Measurements from ENCODE around the gene TMEM121B. TPM values are rescaled to one million over a fixed set of nuclear protein-coding genes. Genes with fewer than 3 reads are reported as not detected.
"Not testable (repeated sequence)": the region's sequence is repeated elsewhere in the genome, so short reads cannot be mapped to it uniquely, and the experiment has no call there.

Gene TMEM121B
- total RNA-seq, 1 experiment from 2014 or later, result not detected

GRCh38 chr22:17152340-17152739 is 31.2 kb upstream of the TMEM121B start:
- peaks cover 27% of the 10 kb centered on the region for H3K36me3 Mint-ChIP-seq (ENCODE audit: insufficient read depth, unreplicated experiment)
- intact Hi-C loops (cut with micrococcal nuclease), result no loop called here
- H3K27me3 Mint-ChIP-seq (ENCODE audit: insufficient read depth, unreplicated experiment), result no peaks in the 10 kb centered on the region
- no peaks in the 10 kb centered on the region for H3K9me3 Mint-ChIP-seq (ENCODE audit: unreplicated experiment)
- CTCF ChIA-PET, result interaction anchor here (1.1 kb wide), 1 partner anchor 19 kb away, joined by 4 read pairs; no protein-coding TSS in a partner anchor
- no TSS peak for BruUV-seq (replicated peaks)
- H3K4me1 Mint-ChIP-seq (ENCODE audit: insufficient read depth, unreplicated experiment), result peaks cover 26% of the 10 kb centered on the region
- TF ChIP-seq CTCF (IDR thresholded peaks at IDR 0.05; ENCODE audit: unreplicated experiment), result no peak
- POLR2A ChIA-PET, result no interaction called here
- no peak overlapping the region for H3K27ac Mint-ChIP-seq (ENCODE audit: low read depth, unreplicated experiment)
- DNase-seq (ENCODE audit: unreplicated experiment), result peak; percentile 25
- no peak overlapping the region for H3K4me3 Mint-ChIP-seq (ENCODE audit: unreplicated experiment)

- no peak overlapping the region for H3K4me3 Mint-ChIP-seq (ENCODE audit: unreplicated experiment)
- no peak overlapping the region for H3K27ac Mint-ChIP-seq (ENCODE audit: low read depth, unreplicated experiment)
- no peaks in the 10 kb centered on the region for H3K9me3 Mint-ChIP-seq (ENCODE audit: unreplicated experiment)
- no peak for DNase-seq (ENCODE audit: unreplicated experiment)
- no peaks in the 10 kb centered on the region for H3K27me3 Mint-ChIP-seq (ENCODE audit: insufficient read depth, unreplicated experiment)
- ChIA-PET POLR2A (no interaction called here), CTCF (interaction anchor here (1.8 to 3.1 kb wide), 2 partner anchors 9 to 23 kb away, joined by 6 to 16 read pairs; no protein-coding TSS in a partner anchor)
- BruUV-seq (replicated peaks), result no TSS peak
- no peak for TF ChIP-seq CTCF (IDR thresholded peaks at IDR 0.05; ENCODE audit: unreplicated experiment)
- H3K4me1 Mint-ChIP-seq (ENCODE audit: insufficient read depth, unreplicated experiment), result peaks cover 13% of the 10 kb centered on the region
- H3K36me3 Mint-ChIP-seq (ENCODE audit: insufficient read depth, unreplicated experiment), result peaks cover 40% of the 10 kb centered on the region
- intact Hi-C loops (cut with micrococcal nuclease), result no loop called here
Observed at GRCh38 chr22:17149076-17149815, 28.1 kb upstream of the TMEM121B start.

DNA sequence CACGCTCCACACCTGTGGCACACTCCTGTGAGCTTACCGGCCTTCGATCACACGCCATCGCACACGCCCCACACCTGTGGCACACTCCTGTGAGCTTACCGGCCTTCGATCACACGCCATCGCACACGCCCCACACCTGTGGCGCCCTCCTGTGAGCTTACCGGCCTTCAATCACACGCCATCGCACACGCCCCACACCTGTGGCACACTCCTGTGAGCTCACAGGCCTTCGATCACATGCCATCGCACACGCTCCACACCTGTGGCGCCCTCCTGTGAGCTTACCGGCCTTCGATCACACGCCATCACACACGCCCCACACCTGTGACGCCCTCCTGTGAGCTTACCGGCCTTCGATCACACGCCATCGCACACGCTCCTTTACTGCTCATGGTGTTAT is 26.3 kb upstream of the TMEM121B start:
- H3K27me3 Mint-ChIP-seq (ENCODE audit: insufficient read depth, unreplicated experiment), result not testable (repeated sequence)

DNA sequence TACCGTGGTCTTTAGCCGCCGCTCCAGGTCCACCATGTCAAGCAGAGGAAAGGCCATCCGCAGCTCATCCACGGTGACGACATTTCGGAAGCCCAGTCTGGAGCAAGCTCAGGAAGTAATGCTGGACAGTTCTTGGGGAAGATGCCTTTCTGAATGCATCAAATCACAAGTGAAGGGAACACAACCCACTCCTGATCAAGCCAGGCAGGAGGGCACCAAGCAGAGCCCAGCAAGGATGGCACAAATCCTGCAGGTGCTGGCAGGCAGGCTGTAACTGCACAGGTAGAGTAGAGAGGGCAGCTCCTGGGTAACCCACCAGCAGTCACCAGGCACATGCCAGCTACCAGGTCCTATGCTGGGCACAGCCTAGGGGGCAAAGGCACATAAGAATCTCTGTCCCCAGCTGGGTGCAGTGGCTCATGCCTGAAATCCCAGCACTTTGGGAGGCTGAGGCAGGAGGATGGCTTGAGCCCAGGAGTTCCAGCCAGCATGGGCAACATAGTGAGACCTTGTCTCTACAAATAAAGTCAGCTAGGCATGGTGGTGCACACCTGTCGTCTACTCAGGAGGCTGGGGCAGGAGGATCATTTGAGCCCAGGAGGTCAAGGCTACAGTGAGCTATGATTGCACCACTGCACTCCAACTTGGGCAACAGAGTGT is 24.0 kb upstream of the TMEM121B start:
- ChIA-PET POLR2A (interaction anchor here (1.1 kb wide), 1 partner anchor 13 kb away, joined by 6 read pairs; no protein-coding TSS in a partner anchor), CTCF (interaction anchor here (0.6 kb wide), 1 partner anchor 58 kb away, joined by 3 read pairs; no protein-coding TSS in a partner anchor)
- Mint-ChIP-seq H3K27me3 (ENCODE audit: insufficient read depth, unreplicated experiment) (no peaks in the 10 kb centered on the region), H3K36me3 (ENCODE audit: insufficient read depth, unreplicated experiment) (peaks cover 64% of the 10 kb centered on the region), H3K4me3 (ENCODE audit: unreplicated experiment) (no peak overlapping the region), H3K27ac (ENCODE audit: low read depth, unreplicated experiment) (peak overlapping the region; percentile 12), H3K4me1 (ENCODE audit: insufficient read depth, unreplicated experiment) (no peaks in the 10 kb centered on the region), H3K9me3 (ENCODE audit: unreplicated experiment) (no peaks in the 10 kb centered on the region)
- BruUV-seq (replicated peaks), result no TSS peak
- intact Hi-C loops (cut with micrococcal nuclease), result no loop called here
- TF ChIP-seq CTCF (IDR thresholded peaks at IDR 0.05; ENCODE audit: unreplicated experiment), result no peak
- no peak for DNase-seq (ENCODE audit: unreplicated experiment)

More for the DNA sequence above, 26.3 kb upstream of the TMEM121B start:
- BruUV-seq (replicated peaks); H3K9me3 Mint-ChIP-seq (ENCODE audit: unreplicated experiment); POLR2A ChIA-PET; H3K27ac Mint-ChIP-seq (ENCODE audit: low read depth, unreplicated experiment); intact Hi-C loops (cut with micrococcal nuclease); DNase-seq (ENCODE audit: unreplicated experiment); H3K4me3 Mint-ChIP-seq (ENCODE audit: unreplicated experiment): not testable (repeated sequence)
- CTCF ChIA-PET, result interaction anchor here (1.8 kb wide), 1 partner anchor 10 kb away, joined by 6 read pairs; no protein-coding TSS in a partner anchor
- Mint-ChIP-seq H3K36me3 (ENCODE audit: insufficient read depth, unreplicated experiment) (peaks cover 51% of the 10 kb centered on the region), H3K4me1 (ENCODE audit: insufficient read depth, unreplicated experiment) (peaks cover 10% of the 10 kb centered on the region)

Data from MCF 10A (cell line).